ENCODE results near the gene SPRING1.
A peak's percentile ranks its signal among the peaks of the same experiment; 100 is the strongest.
"Not testable (repeated sequence)": the region's sequence is repeated elsewhere in the genome, so short reads cannot be mapped to it uniquely, and the experiment has no call there.

SPRING1 gene

GRCh38 chr12:116737774-116738657 is at the start of gene SPRING1, which contains the start of gene RNFT2:
TSS of gene SPRING1 (minus strand) at chr12:116738069. CDS start at chr12:116737900, 169 bp downstream.
TSS of gene RNFT2 (plus strand) at chr12:116738315. CDS start at chr12:116740498, 2,183 bp downstream.
- DNase-seq = peak; percentile 98

- no peak for DNase-seq
These were observed 46.4 kb upstream of the SPRING1 start for GRCh38 chr12:116784238-116784612.

GRCh38 chr12:116783525-116784237 is 45.8 kb upstream of the SPRING1 start:
- no peak for DNase-seq

GRCh38 chr12:116780942-116781341 is 43.1 kb upstream of the SPRING1 start:
- DNase-seq = no peak

GRCh38 chr12:116779597-116779996 is 41.7 kb upstream of the SPRING1 start:
- no peak for DNase-seq

- no peak for DNase-seq
These were observed 39.4 kb upstream of the SPRING1 start for GRCh38 chr12:116777245-116777644.

GRCh38 chr12:116774020-116774419 is 36.2 kb upstream of the SPRING1 start:
- DNase-seq = no peak

GRCh38 chr12:116773276-116773731 is 35.4 kb upstream of the SPRING1 start:
- DNase-seq = no peak

- DNase-seq = no peak
These were observed 33.8 kb upstream of the SPRING1 start for GRCh38 chr12:116771651-116772050.

- DNase-seq = no peak
These were observed 28.9 kb upstream of the SPRING1 start for GRCh38 chr12:116766746-116767145.

- no peak for DNase-seq
These were observed 28.4 kb upstream of the SPRING1 start for GRCh38 chr12:116766285-116766684.

GRCh38 chr12:116765271-116765670 is 27.4 kb upstream of the SPRING1 start:
- DNase-seq = no peak

GRCh38 chr12:116761499-116761898 is 23.6 kb upstream of the SPRING1 start:
- no peak for DNase-seq

GRCh38 chr12:116760622-116761020 is 22.8 kb upstream of the SPRING1 start:
- DNase-seq = no peak

- no peak for DNase-seq
These were observed 22.1 kb upstream of the SPRING1 start for GRCh38 chr12:116759783-116760621.

- DNase-seq = not testable (repeated sequence)
These were observed 16.9 kb upstream of the SPRING1 start for GRCh38 chr12:116754783-116755182.

GRCh38 chr12:116754097-116754496 is 16.2 kb upstream of the SPRING1 start:
- DNase-seq = not testable (repeated sequence)

GRCh38 chr12:116750298-116750697 is 12.4 kb upstream of the SPRING1 start:
- no peak for DNase-seq

GRCh38 chr12:116749884-116750283 is 12.0 kb upstream of the SPRING1 start:
- no peak for DNase-seq

GRCh38 chr12:116745554-116745953 is 7.7 kb upstream of the SPRING1 start:
- DNase-seq = no peak

GRCh38 chr12:116744766-116745165 is 6.9 kb upstream of the SPRING1 start:
- no peak for DNase-seq

- not testable (repeated sequence) for DNase-seq
These were observed 4.9 kb upstream of the SPRING1 start for GRCh38 chr12:116742787-116743186.

- DNase-seq = no peak
These were observed 1.6 kb upstream of the SPRING1 start for GRCh38 chr12:116739381-116739887.

All from NCI-H1417 treated with DMSO at 0.1 percent for 48 hours (cell line).